ENCODE data around the gene CDC23.
"Not testable (repeated sequence)": the region's sequence is repeated elsewhere in the genome, so short reads cannot be mapped to it uniquely, and the experiment has no call there.

The CDC23 gene

GRCh38 chr5:138212828-138213160 lies 329 bp downstream of the CDC23 start:
- no peak for DNase-seq

- DNase-seq: no peak
Measured at GRCh38 chr5:138210985-138211384, 2.1 kb downstream of the CDC23 start.

GRCh38 chr5:138193859-138194258 lies 19.3 kb downstream of the CDC23 start:
- DNase-seq: not testable (repeated sequence)

DNA sequence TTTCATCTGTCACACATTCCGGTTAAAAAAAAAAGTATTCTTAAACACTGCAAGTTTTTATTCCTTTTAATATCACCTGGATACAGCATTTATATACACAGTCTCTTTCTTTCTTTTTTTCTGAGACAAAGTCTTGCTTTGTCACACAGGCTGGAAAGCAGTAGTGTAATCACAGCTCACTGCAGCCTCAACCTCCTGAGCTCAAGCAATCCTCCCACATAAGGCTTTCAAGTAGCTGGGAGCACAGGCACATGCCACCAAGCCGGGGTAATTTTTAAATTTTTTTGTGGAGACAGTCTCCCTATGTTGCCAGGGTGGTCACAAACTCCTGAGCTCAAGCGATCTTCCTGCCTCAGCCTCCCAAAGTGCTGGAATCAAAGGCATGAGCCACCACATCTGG lies 20.3 kb downstream of the CDC23 start:
- no peak for DNase-seq

DNA sequence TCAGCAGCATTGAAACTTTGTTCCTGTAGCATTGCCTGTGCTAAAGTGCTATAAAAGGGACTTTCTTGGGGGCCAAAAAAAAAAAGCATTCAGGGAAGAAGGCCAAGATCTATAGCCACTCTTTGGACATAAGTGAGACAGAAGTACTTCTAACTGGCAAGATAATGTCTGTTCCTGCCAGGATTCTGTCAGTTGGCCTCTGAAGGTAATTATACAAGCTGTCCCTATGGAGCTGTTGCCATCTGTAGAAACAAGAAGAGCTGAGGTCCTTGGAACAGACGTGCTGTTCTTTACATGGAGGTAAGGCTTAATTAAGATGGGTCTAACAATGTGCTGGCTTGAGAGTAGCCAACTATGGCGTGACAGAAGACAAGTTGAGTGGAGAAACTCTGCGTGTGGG lies 24.5 kb downstream of the CDC23 start:
- no peak for DNase-seq

- DNase-seq: no peak
Measured at GRCh38 chr5:138186002-138186447, 27.1 kb downstream of the CDC23 start.

GRCh38 chr5:138182808-138183207 lies 30.3 kb downstream of the CDC23 start:
- no peak for DNase-seq

- no peak for DNase-seq
Measured at GRCh38 chr5:138180841-138181240, 32.3 kb downstream of the CDC23 start.

DNA sequence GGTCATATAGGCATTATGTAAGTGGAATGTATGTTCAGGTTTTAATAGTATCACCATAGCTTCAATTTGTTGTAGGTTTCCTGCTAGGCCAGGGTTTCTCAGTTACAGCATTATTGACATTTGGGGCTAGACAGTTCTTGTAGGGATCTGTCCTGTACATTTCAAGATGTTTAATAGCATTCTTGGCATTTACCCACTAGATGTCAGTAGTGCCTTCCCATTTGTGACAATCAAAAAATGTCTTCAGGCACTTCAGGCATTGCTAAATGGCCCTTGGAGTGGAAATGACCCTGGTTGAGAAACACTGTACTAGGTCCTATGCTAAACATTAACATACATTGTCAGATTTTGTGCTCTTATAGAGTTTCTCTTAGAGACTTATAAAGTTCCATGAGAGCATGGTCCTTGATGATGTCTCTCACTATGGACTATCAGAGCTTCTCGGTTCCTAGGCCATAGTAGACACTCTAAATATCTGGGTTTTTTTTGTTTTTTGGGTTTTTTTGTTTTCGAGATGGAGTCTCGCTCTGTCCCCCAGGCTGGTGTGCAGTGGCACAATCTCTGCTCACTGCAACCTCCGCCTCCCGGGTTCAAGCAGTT lies 32.8 kb downstream of the CDC23 start:
- DNase-seq: no peak

DNA sequence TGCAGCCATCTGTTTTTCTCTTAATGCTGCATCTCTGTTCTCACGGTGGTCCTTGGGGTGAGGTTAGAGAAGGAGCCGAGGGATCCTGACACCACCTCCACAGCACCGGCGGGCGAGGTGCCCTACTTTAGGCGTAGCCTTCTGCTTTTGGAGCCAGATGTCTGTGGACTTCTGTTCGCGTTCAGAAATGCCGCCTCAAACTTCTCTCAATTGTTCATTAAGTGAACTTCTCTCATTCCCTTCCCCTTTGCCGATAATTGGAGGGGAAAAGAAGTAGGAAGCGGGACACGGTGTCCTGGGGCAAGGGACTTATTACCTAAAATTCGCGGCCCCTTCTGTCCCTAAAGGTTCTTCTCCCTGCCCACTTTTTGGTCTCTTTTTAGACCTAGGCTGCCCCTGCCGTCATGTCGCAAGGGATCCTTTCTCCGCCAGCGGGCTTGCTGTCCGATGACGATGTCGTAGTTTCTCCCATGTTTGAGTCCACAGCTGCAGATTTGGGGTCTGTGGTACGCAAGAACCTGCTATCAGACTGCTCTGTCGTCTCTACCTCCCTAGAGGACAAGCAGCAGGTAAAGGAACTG lies 33.8 kb downstream of the CDC23 start:
- peak; percentile 40 for DNase-seq

- peak; percentile 96 for DNase-seq
Measured at GRCh38 chr5:138178516-138179276, 34.4 kb downstream of the CDC23 start, which contains the start of the genes BRD8 and KIF20A. Gene BRD8 (minus strand): TSS chr5:138178630. CDS start chr5:138178614, 16 bp downstream. Gene KIF20A (plus strand): TSS chr5:138179112. CDS start chr5:138179681, 569 bp downstream.

DNA sequence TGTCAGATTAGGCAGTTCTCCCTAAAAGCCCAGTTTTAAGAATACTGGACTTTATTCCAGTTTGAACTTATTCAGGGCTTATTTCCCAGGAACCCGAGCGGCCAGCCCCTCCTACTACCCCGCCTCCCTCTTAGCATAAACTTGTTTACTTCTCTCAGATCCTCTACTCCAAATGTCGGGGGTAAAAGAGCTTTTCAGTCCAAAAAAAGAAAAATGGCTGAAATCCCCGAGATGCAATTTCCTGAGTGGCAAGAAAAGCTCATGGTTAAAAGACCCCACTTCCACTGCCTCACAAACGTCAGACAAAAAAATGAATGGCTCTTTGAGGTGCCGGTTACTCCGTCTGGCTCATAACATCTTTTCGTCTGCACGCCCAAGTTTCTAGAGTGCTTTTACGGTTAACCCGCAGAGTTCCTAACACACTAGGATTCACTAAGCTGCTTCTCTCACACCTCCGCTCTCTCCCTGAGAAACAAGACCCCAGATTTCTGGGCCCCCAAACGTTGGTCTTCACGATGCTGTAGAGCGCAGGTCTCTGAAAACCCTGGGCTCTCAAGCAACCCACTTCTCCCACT lies 35.1 kb downstream of the CDC23 start:
- DNase-seq: peak; percentile 48

GRCh38 chr5:138170299-138170698 lies 42.8 kb downstream of the CDC23 start:
- no peak for DNase-seq

DNA sequence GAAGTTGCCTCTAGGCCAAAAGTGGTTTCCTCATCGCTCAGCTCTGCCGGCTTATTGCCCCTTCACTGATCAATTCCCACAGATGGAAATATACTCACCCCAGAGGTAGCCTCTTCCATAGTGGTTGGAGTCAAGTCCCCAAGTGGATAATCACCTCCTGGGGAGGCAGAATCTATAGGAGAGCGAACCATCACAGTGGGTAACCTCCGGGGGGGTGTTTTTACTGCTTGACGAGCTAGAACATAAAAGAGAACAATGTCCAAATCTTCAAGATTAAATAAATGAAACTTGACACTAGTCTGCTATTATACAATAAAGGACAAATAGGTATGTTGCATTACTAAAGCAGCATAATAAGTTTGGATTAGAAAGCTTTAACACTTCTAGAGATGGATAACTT lies 44.0 kb downstream of the CDC23 start:
- no peak for DNase-seq

DNA sequence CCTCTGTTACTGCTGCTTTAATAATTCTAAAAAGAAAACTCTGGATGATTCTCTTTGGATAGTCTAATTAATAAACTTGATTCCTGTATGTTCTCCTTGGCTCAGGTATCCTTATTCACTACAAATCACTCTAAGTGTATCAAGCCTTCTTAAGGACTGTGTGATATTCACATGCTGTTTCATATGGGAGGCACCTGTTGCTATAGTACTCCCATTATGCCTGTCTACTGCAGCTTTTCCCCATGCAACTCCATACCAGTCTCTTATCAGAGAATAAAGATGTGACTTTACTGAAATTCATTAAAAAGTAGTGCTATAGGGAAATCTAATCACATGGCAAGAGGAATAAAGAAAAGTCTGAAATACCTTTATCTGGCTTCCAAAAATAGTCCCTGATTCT lies 49.4 kb downstream of the CDC23 start:
- no peak for DNase-seq

GRCh38 chr5:138160706-138161105 lies 52.4 kb downstream of the CDC23 start:
- no peak for DNase-seq

- DNase-seq: no peak
Measured at GRCh38 chr5:138159666-138160065, 53.5 kb downstream of the CDC23 start.

GRCh38 chr5:138157626-138158025 lies 55.5 kb downstream of the CDC23 start:
- DNase-seq: no peak

GRCh38 chr5:138155977-138156376 lies 57.1 kb downstream of the CDC23 start:
- DNase-seq: not testable (repeated sequence)

- no peak for DNase-seq
Measured at GRCh38 chr5:138149530-138149929, 63.6 kb downstream of the CDC23 start.

GRCh38 chr5:138148811-138149210 lies 64.3 kb downstream of the CDC23 start:
- DNase-seq: no peak

DNA sequence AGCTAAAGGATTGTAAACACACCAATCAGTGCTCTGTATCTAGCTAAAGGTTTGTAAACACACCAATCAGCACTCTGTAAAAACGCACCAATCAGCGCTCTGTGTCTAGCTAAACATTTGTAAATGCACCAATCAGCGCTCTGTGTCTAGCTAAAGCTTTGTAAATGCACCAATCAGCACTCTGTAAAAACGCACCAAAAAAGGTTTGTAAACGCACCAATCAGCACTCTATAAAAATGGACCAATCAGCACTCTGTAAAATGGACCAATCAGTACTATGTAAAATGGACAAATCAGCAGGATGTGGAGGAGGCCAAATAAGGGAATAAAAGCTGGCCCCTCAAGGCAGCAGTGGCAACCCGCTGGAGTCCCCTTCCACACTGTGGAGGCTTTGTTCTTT lies 69.5 kb downstream of the CDC23 start:
- DNase-seq: not testable (repeated sequence)

- no peak for DNase-seq
Measured at GRCh38 chr5:138141734-138142133, 71.4 kb downstream of the CDC23 start.

GRCh38 chr5:138140268-138140667 lies 72.9 kb downstream of the CDC23 start:
- no peak for DNase-seq
